PFSK-1 (cell line): ENCODE data around the gene SLC26A8.

Source experiments
- FOXP2 ChIP-seq: optimal IDR thresholded peaks from 2 replicates; pipeline ENCODE3; 2011; ENCODE audit warnings: borderline replicate concordance, control low read depth, inconsistent platforms; ENCODE audit not compliant: insufficient read depth; ENCODE audit errors: extremely low read length, extremely low read depth
- POLR2AphosphoS5 ChIP-seq: IDR thresholded peaks from 2 replicates; pipeline ENCODE4 v1.6.1; 2012; ENCODE audit warnings: low read depth, mild to moderate bottlenecking, control low read depth, low read length, moderate library complexity
- REST ChIP-seq, 2 experiments: IDR thresholded peaks; 2 replicates each; pipeline versions ENCODE4 v1.6.1 to v1.8.0; 2011 to 2012; ENCODE audit warnings: low read depth in 2 of 2, low read length in 2 of 2, control low read depth in 1 of 2, inconsistent platforms in 1 of 2, mild to moderate bottlenecking in 1 of 2, moderate library complexity in 1 of 2; ENCODE audit not compliant: insufficient read depth in 1 of 2
- SIN3A ChIP-seq: IDR thresholded peaks from 2 replicates; pipeline ENCODE4 v1.6.1; 2012; ENCODE audit warnings: mild to moderate bottlenecking, low read length, moderate library complexity, borderline replicate concordance; ENCODE audit not compliant: insufficient read depth
- TAF1 ChIP-seq: IDR thresholded peaks from 2 replicates; pipeline ENCODE4 v1.6.1; 2012; ENCODE audit warnings: low read length, control low read depth, borderline replicate concordance; ENCODE audit not compliant: insufficient read depth

The SLC26A8 gene

GRCh38 chr6:35954333-35954732 lies 70.1 kb downstream of the SLC26A8 start:
- TF ChIP-seq POLR2AphosphoS5 (no peak), FOXP2 (no peak), REST (IDR thresholded peaks at IDR 0.05; ENCODE audit: insufficient read depth in 1 of 2, low read depth in 2 of 2, low read length in 2 of 2) (no peak), TAF1 (no peak), SIN3A (no peak)

- TF ChIP-seq POLR2AphosphoS5 (no peak), FOXP2 (no peak), REST (IDR thresholded peaks at IDR 0.05; ENCODE audit: insufficient read depth in 1 of 2, low read depth in 2 of 2, low read length in 2 of 2) (no peak), TAF1 (no peak), SIN3A (no peak)
Observed at GRCh38 chr6:35948725-35949124, 75.7 kb downstream of the SLC26A8 start.

- no peak for TF ChIP-seq SIN3A
- TF ChIP-seq TAF1: no peak
Observed at GRCh38 chr6:35945650-35946025, 78.8 kb downstream of the SLC26A8 start.

- TF ChIP-seq POLR2AphosphoS5 (no peak), REST (IDR thresholded peaks at IDR 0.05; ENCODE audit: insufficient read depth in 1 of 2, low read depth in 2 of 2, low read length in 2 of 2) (no peak), TAF1 (no peak)
Observed at GRCh38 chr6:35943390-35943789, 81.1 kb downstream of the SLC26A8 start.

GRCh38 chr6:35942355-35942754 lies 82.1 kb downstream of the SLC26A8 start:
- TF ChIP-seq POLR2AphosphoS5 (no peak), SIN3A (no peak), TAF1 (no peak), REST (IDR thresholded peaks at IDR 0.05; ENCODE audit: insufficient read depth in 1 of 2, low read depth in 2 of 2, low read length in 2 of 2) (peak; percentile 48 to 75; a peak in 1 of 4 replicates), FOXP2 (no peak)
